HCT116 (cell line): Measurements from ENCODE around the gene PPP1R1B.

ENCODE experiments used
- ATF3 ChIP-seq: IDR thresholded peaks from 2 replicates; pipeline ENCODE4 v1.6.1; 2012
- CTCF ChIP-seq, 3 experiments: fragments of 200-600 bp in 1 of 3; sonication (generic) in 1 of 3; IDR thresholded peaks in 2 of 3; conservative IDR thresholded peaks in 1 of 3; 2 replicates each; pipeline ENCODE4 v1.5.1; 2012 to 2017; ENCODE audit warnings: low read depth in 2 of 3, low read length in 2 of 3, antibody characterized with exemption in 1 of 3, borderline replicate concordance in 1 of 3, control low read depth in 1 of 3, mild to moderate bottlenecking in 1 of 3, mixed read lengths in 1 of 3, mixed run types in 1 of 3, moderate library complexity in 1 of 3; ENCODE audit not compliant: insufficient read depth in 1 of 3
- JUND ChIP-seq: IDR thresholded peaks from 2 replicates; pipeline ENCODE4 v1.6.1; 2012
- MAX ChIP-seq: IDR thresholded peaks from 2 replicates; pipeline ENCODE4 v1.6.1; 2012
- POLR2A ChIP-seq: IDR thresholded peaks from 2 replicates; pipeline ENCODE4 v1.7.0; 2011; ENCODE audit warnings: borderline replicate concordance; ENCODE audit not compliant: insufficient read depth, insufficient read length; ENCODE audit errors: extremely low read depth
- POLR2AphosphoS5 ChIP-seq: IDR thresholded peaks from 2 replicates; pipeline ENCODE4 v1.6.1; 2011; ENCODE audit warnings: mild to moderate bottlenecking, low read depth, low read length, moderate library complexity
- RAD21 ChIP-seq: IDR thresholded peaks from 2 replicates; pipeline ENCODE4 v1.6.1; 2012; ENCODE audit warnings: low read depth, mild to moderate bottlenecking
- REST ChIP-seq: IDR thresholded peaks from 2 replicates; pipeline ENCODE4 v1.6.1; 2012; ENCODE audit warnings: low read depth
- SIN3A ChIP-seq: IDR thresholded peaks from 2 replicates; pipeline ENCODE4 v1.6.1; 2012; ENCODE audit warnings: low read depth
- YY1 ChIP-seq: IDR thresholded peaks from 2 replicates; pipeline ENCODE4 v1.6.1; 2011; ENCODE audit warnings: low read length, low read depth, moderate library complexity, mild to moderate bottlenecking; ENCODE audit not compliant: insufficient replicate concordance; ENCODE audit errors: extremely low read depth

- no peak for TF ChIP-seq CTCF (IDR thresholded peaks at IDR 0.05 in 2 of 3, conservative IDR thresholded peaks at IDR 0.05 in 1 of 3; ENCODE audit: borderline replicate concordance in 1 of 3, insufficient read depth in 1 of 3, low read depth in 2 of 3, low read length in 2 of 3)
- no peak for TF ChIP-seq POLR2A
- no peak for TF ChIP-seq SIN3A
- TF ChIP-seq REST, result no peak
- TF ChIP-seq MAX, result no peak
- TF ChIP-seq POLR2AphosphoS5, result no peak
- TF ChIP-seq RAD21, result no peak
- no peak for TF ChIP-seq ATF3
- TF ChIP-seq YY1, result no peak
- TF ChIP-seq JUND, result no peak
Observed at GRCh38 chr17:39619786-39620101, 7.0 kb upstream of the PPP1R1B start.
